Activated naive CD8-positive, alpha-beta T cell treated with anti-CD3 and anti-CD28 coated beads, Interleukin-2, amount 50 U/mL, for 16 hours (primary cell): Measurements from ENCODE around the gene PTAFR.
"Not testable (repeated sequence)": the region's sequence is repeated elsewhere in the genome, so short reads cannot be mapped to it uniquely, and the experiment has no call there.

Experiments used
- DNase-seq: peaks from one replicate; pipeline ENCODE4 v3.0.0-alpha.2; 2020; ENCODE audit warnings: low read depth, low spot score

PTAFR gene

GRCh38 chr1:28145728-28146127 lies 30.8 kb downstream of the PTAFR start:
- DNase-seq, result no peak

GRCh38 chr1:28144203-28145135 lies 32.0 kb downstream of the PTAFR start:
- no peak for DNase-seq

- no peak for DNase-seq
Observed at GRCh38 chr1:28143496-28144202, 32.8 kb downstream of the PTAFR start.

GRCh38 chr1:28141685-28142084 lies 34.8 kb downstream of the PTAFR start:
- no peak for DNase-seq

- DNase-seq, result not testable (repeated sequence)
Observed at GRCh38 chr1:28139866-28140265, 36.6 kb downstream of the PTAFR start.

GRCh38 chr1:28139025-28139712 lies 37.3 kb downstream of the PTAFR start:
- no peak for DNase-seq

GRCh38 chr1:28136922-28137613 lies 39.4 kb downstream of the PTAFR start:
- no peak for DNase-seq

- DNase-seq, result no peak
Observed at GRCh38 chr1:28136169-28136921, 40.1 kb downstream of the PTAFR start.

GRCh38 chr1:28135371-28136168 lies 40.9 kb downstream of the PTAFR start:
- no peak for DNase-seq

- DNase-seq, result no peak
Observed at GRCh38 chr1:28134651-28135207, 41.8 kb downstream of the PTAFR start.

GRCh38 chr1:28132171-28133167 lies 44.0 kb downstream of the PTAFR start:
- DNase-seq, result no peak

- DNase-seq, result no peak
Observed at GRCh38 chr1:28130901-28131300, 45.6 kb downstream of the PTAFR start.

GRCh38 chr1:28129150-28129549 lies 47.3 kb downstream of the PTAFR start:
- DNase-seq, result no peak

GRCh38 chr1:28127617-28128257 lies 48.8 kb downstream of the PTAFR start:
- no peak for DNase-seq

GRCh38 chr1:28126783-28127490 lies 49.6 kb downstream of the PTAFR start:
- DNase-seq, result no peak

- no peak for DNase-seq
Observed at GRCh38 chr1:28126212-28126611, 50.3 kb downstream of the PTAFR start.

- no peak for DNase-seq
Observed at GRCh38 chr1:28123461-28123961, 53.0 kb downstream of the PTAFR start.
